NCI-H2081 (cell line): Measurements from ENCODE around the gene GLRA1.
"Not testable (repeated sequence)": the region's sequence is repeated elsewhere in the genome, so short reads cannot be mapped to it uniquely, and the experiment has no call there.

Experiments used
- DNase-seq, 2 experiments: peaks; one replicate each; lab custom pipeline; 2025; lab: John Stamatoyannopoulos, UW

The GLRA1 gene

GRCh38 chr5:151815051-151815450 lies 109.6 kb downstream of the GLRA1 start:
- no peak for DNase-seq

- DNase-seq = no peak
Measured at GRCh38 chr5:151812757-151813309, 111.8 kb downstream of the GLRA1 start.

- no peak for DNase-seq
Measured at GRCh38 chr5:151811593-151812321, 112.9 kb downstream of the GLRA1 start.

DNA sequence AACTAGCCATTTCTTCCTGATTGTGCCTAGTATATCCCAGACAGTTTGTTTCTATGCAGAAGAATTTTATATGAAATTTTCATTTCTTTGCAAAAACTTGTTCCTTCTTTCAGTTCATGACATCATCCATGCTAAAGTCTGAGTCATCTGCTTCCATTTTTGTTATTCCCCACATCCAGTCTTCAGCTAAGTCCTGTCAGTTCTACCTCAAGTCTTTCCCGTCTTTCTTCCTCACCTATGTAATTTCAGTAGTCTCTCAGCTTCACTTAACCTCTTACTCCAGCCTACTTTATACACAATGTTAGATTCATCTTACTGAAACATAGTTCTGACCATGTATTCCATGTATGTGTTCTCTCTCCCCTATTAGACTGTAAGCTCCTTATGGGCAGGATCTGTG lies 113.8 kb downstream of the GLRA1 start:
- DNase-seq = no peak

- DNase-seq = no peak
Measured at GRCh38 chr5:151810449-151810848, 114.2 kb downstream of the GLRA1 start.

DNA sequence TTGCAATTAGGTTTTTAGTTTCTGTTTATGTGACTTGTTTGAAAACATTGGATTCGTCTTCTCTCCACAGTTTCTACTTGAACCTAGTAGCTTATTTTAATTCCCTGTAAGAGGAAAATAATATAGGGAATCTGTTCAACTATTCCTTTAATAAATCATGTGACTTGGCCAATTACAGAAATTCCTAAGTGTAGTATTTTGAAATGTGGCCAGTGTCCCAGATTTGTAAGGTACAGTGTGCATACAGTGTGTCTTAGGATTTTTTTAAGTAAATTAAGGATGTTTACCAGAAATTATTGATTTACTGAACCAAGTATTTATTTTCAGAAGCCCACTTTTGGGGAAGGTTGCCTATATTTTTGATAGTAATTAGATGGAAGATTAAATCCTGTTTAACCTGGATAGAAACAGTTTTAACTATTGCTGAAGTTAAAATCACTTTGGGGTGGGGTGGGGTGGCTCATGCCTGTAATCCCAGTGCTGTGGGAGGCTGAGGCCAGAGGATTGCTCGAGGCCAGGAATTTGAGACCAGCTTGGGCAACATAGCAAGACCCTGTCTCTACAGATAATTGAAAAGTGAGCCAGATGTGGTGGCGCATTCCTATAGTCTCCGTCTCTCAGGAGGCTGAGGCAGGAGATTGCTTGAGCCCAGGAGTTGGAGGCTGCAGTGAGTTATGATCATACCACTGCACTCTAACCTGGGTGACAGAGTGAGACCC lies 116.0 kb downstream of the GLRA1 start:
- DNase-seq = no peak

DNA sequence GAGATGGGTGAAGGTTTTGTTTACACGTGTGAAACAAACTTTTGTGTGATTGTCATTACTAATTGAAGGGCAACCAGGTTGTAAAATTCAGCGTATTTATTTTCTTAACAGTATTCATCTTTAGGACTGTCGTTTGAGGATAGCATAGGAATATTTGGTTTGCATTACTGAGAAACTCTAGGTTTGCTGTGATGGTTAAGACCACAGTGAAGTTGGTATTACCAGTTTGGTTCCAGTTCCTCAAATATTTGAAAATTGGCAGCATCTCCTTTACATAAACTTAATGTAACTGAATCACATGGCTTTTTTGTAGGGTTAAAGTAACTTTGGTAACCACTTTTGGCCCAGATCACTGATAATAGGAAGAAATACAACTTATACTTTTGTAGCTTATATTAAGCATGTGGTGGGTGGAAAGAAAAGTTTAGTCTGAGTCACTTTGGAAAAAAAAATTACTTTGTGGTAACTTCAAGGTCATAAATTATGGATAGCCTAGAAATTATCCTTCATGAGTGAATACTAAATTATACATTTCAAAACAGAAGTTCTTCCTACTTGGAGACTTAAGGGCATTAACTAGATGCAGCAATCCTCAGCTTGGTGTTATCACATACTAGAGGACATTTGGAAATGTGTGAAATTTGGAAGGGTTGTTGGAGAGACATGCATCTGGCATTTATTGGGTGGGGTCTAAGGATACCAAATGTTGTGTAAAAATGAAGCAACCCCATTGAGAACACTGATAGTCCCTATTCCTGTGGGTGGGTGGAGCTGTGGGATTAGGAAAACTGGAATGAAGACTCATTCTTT lies 119.0 kb downstream of the GLRA1 start:
- DNase-seq = no peak

GRCh38 chr5:151800532-151800931 lies 124.1 kb downstream of the GLRA1 start:
- no peak for DNase-seq

- DNase-seq = no peak
Measured at GRCh38 chr5:151799407-151799806, 125.2 kb downstream of the GLRA1 start.

DNA sequence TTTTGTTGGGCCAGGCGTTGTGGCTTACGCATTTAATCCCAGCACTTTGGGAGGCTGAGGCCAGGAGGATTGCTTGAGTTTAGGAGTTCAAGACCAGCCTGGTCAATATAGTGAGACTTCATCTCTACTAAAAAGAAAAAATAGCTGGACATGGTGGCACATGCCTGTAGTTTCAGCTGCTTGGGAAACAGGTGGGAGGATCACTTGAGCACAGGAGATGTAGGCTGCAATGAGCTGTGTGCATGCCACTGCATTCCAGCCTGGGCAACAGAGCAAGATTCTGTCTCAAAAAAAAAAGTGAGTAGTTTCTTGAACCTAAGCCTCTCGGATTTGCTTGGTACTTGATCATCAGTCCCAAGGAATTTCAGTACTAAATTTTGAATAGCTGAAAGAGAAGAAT lies 126.0 kb downstream of the GLRA1 start:
- no peak for DNase-seq

GRCh38 chr5:151795426-151795825 lies 129.2 kb downstream of the GLRA1 start:
- DNase-seq = no peak

GRCh38 chr5:151793358-151793757 lies 131.3 kb downstream of the GLRA1 start:
- no peak for DNase-seq

GRCh38 chr5:151787817-151788216 lies 136.8 kb downstream of the GLRA1 start:
- no peak for DNase-seq

DNA sequence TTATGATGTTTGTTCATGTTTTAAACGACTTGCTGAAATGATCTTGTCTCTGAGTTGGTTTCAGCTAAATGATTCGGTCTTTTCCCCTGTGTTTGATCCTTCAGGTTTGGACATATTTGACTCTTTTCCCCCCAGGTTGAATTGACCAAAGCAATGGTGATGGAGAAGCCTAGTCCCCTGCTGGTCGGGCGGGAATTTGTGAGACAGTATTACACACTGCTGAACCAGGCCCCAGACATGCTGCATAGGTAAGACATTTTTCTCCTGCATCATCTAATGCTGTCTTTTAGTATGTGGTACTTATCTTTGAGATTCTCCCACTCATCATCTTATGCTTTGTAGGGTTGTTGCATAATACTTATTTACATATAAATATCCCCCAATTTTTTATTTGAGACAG lies 138.2 kb downstream of the GLRA1 start:
- no peak for DNase-seq

DNA sequence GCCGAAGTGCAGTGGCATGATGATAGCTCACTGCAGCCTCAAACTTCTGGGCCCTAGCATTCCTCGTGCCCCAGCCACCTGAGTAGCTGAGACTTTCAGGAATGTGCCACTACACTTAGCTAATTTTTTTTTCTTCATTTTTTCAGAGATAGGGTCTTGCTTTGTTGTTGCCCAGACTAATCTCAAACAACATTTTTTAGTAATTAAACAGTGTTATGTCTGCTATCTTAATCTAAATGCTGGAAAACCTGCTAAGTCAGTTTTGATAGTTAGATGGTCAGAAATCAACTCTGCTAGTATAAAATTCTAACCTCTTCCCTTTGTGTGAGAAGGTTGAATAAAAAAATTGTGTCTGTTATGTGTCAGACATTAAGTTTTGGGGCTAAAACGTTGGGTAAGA lies 140.5 kb downstream of the GLRA1 start:
- DNase-seq = no peak

DNA sequence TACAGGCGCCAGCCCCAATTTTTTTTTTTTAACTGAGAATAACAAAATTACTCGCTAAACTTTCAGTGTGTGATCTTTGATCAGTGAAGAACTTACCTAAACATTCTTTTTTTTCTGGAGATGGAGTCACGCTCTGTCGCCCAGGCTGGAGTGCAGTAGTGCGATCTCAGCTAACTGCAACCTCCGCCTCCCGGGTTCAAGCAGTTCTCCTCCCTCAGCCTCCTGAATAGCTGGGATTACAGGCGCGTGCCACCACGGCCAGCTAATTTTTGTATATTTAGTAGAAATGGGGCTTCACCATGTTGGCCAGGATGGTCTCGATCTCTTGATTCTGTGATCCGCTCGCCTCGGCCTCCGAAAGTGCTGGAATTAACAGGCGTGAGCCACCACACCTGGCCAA lies 141.0 kb downstream of the GLRA1 start:
- not testable (repeated sequence) for DNase-seq

DNA sequence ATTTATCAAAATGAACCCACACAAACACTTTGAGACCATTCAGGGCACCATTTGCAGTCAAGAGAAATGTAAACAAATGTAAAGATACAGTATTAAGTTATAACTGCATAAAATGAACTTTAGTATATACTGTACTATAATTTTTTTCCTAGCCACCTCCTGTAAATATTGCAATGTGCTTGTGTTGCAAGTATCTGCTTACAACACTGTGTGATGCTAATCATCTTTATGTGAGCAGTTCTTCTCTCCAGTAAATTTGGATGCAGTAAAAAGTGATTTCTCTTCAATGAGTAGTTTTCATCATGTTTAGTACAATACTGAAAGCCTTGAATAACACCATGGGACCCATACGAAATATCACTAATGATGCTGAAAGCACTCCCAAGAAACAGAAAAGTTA lies 143.4 kb downstream of the GLRA1 start:
- no peak for DNase-seq

- no peak for DNase-seq
Measured at GRCh38 chr5:151780348-151780747, 144.3 kb downstream of the GLRA1 start.

DNA sequence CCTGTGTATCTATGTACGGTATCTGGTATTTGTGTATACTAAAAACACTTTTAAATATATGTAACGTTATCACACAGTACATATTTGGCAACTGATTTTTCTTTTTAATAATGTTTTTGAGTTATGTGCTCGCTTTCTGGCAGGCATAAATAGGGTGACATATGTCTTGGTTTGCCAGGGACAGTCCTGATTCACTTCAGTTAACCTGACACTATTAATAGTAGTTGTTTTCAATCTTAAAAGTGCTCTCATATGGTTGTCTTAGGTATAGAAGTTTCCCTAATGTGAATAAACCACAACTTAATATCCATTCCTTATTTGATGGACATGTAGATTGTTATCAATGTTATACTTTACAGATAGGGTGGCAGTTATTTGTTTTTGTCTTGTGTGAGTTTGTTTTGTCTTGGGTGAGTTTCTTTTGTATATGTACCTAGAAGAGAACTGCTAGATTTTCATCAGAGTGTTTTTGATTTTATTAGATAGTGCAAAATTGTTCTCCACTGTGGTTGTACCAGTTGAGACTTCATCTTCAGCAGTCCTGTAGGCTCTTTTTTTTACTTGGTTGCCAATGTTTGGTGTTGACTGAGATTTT lies 145.0 kb downstream of the GLRA1 start:
- no peak for DNase-seq

DNA sequence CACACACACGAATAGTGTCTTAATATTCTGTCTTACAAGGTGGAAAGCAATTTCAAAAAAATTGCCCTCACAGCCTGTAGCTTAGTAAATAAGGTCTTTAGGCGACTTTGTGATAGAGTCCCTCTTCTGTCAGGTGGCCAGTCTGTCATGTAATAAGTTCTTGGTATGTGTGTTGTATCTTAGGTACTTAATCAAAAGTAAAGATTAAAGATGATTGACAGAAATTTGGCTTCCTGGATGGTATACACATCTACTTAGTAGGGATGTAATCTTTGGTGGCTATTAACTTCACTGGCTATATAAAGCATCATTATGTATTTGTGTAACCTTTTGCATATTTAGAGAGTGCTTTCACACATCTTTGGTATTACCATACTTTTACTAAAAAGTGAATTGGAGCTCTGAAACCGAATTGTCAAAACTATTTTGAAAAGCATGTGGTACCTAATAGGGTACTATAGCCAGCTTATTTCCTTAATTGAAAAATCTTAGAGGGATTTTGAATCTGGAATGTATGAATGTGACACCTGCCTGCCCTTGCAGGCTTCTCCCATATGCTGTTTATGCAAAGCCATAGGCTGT lies 149.5 kb downstream of the GLRA1 start:
- no peak for DNase-seq

- DNase-seq = no peak
Measured at GRCh38 chr5:151773951-151774350, 150.7 kb downstream of the GLRA1 start.
